GM06990 (cell line): Measurements from ENCODE around the gene BRDT.

Source experiments
- DNase-seq: peaks from one replicate; pipeline ENCODE4 v3.0.0-alpha.2; 2011; ENCODE audit not compliant: insufficient read length; ENCODE audit errors: extremely low read depth
- H3K27me3 ChIP-seq: replicated peaks from 2 replicates; pipeline ENCODE4 v1.6.0; 2011; ENCODE audit warnings: low read length; ENCODE audit not compliant: control insufficient read depth, insufficient read depth
- H3K36me3 ChIP-seq: 2 replicates; pipeline ENCODE4 v1.5.1; 2011; ENCODE audit warnings: low read length; ENCODE audit not compliant: control insufficient read depth, insufficient read depth
- H3K4me3 ChIP-seq: replicated peaks from 2 replicates; pipeline ENCODE4 v1.5.1; 2011; ENCODE audit warnings: low read depth, mild to moderate bottlenecking, control low read depth, low read length
- TF ChIP-seq, protein P1 (sequence below): IDR thresholded peaks from 2 replicates; pipeline ENCODE4 v1.5.1; 2011; ENCODE audit warnings: low read length, control low read depth, mild to moderate bottlenecking, inconsistent platforms; ENCODE audit not compliant: insufficient read depth, poor library complexity, severe bottlenecking

The BRDT gene

DNA sequence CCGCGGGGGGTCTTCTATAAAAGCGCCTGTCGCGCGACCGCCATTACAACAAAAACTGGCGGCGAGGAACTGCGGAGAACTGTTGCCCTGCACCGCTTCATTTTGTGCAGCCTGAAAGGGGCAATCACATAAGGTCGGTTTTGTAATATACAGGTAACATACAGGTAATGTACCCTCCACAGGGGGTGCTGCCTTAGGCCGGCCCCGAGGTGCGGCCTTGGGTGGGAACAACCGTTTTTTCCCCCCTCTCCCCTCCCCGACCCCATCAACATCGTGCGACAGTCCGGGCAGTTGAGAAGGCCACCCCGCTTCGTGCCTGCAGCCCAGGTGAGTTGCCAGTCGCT lies at the start of gene BRDT:
Gene BRDT, plus strand, starts transcription at position 46 of the 344 bp plus-strand sequence. CDS start 13,354 bp downstream, outside the sequence.
- no peak for DNase-seq
- no peak within 1 kb of the TSS for H3K4me3 ChIP-seq

GRCh38 chr1:91900562-91900961 lies 48.6 kb upstream of the BRDT start:
- TF ChIP-seq, protein P1, sequence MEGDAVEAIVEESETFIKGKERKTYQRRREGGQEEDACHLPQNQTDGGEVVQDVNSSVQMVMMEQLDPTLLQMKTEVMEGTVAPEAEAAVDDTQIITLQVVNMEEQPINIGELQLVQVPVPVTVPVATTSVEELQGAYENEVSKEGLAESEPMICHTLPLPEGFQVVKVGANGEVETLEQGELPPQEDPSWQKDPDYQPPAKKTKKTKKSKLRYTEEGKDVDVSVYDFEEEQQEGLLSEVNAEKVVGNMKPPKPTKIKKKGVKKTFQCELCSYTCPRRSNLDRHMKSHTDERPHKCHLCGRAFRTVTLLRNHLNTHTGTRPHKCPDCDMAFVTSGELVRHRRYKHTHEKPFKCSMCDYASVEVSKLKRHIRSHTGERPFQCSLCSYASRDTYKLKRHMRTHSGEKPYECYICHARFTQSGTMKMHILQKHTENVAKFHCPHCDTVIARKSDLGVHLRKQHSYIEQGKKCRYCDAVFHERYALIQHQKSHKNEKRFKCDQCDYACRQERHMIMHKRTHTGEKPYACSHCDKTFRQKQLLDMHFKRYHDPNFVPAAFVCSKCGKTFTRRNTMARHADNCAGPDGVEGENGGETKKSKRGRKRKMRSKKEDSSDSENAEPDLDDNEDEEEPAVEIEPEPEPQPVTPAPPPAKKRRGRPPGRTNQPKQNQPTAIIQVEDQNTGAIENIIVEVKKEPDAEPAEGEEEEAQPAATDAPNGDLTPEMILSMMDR, result no peak
- no peak overlapping the region for H3K4me3 ChIP-seq
- H3K36me3 ChIP-seq, result no peaks in the 10 kb centered on the region
- no peak for DNase-seq
- no peaks in the 10 kb centered on the region for H3K27me3 ChIP-seq

More for the DNA sequence above, at the start of gene BRDT:
- TF ChIP-seq, protein P1, result no peak
- H3K27me3 ChIP-seq, result no peaks in the 10 kb centered on the region
- H3K36me3 ChIP-seq, result no peaks in the 10 kb centered on the region

DNA sequence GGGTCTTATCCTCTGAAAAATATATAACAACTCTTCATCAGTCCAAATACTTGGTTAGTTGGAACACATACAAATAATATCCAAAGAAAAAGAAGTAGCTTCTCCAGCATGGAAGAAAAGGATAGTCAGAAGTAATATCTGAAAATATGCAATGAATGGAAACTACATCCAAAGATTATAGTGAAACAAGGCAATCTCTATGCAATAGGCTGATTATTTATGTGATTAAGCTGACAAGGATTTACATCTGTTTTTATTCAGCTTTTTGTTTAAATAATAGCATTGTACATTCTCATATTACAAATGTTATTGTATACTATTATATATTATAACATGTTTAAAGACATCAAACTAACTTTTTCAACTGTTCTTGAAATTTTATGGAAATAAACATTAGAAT lies 48.0 kb upstream of the BRDT start:
- Histone ChIP-seq H3K4me3 (no peak overlapping the region), H3K27me3 (no peaks in the 10 kb centered on the region), H3K36me3 (no peaks in the 10 kb centered on the region)
- TF ChIP-seq, protein P1, result no peak
- no peak for DNase-seq

DNA sequence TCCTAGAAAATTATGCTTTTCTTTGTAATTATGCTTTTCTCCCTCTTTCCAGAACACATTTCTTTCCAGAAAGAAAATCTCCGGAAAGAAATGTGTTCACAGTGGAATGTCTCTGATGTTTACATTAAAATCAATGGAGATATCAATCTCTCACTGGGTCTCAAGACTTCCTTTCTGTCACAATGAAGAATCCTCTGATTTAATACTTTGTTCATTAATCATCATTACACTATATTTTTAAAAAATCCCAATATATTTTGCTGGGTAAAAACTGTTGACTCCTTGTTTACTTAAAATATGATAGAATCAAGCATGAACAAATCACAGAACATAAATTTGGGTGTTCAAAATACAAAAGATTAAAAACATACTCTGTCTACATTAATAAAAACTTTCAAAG lies 36.9 kb upstream of the BRDT start:
- no peaks in the 10 kb centered on the region for H3K36me3 ChIP-seq
- TF ChIP-seq, protein P1, result no peak
- no peak overlapping the region for H3K4me3 ChIP-seq
- no peak for DNase-seq
- H3K27me3 ChIP-seq, result no peaks in the 10 kb centered on the region

DNA sequence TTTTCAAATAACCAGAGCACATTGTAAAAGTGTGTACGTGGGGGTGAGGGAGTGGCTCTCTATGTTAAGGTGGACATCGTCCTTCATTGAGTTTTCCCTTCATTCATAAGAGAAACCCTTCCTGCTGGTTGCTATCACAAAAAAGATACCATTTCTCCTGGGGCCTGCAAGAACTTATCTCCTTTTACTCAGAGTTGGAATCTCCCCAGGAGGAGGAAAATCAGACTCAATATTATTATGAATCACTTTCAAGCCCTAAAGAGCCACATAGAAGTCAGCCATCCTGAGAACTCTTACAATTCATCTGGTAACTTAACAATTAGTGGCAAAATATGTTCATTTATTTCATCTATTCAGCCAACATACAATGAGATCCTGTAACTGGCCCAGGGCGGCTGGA lies 36.2 kb upstream of the BRDT start:
- no peak overlapping the region for H3K4me3 ChIP-seq
- H3K27me3 ChIP-seq, result no peaks in the 10 kb centered on the region
- TF ChIP-seq, protein P1, result no peak
- H3K36me3 ChIP-seq, result no peaks in the 10 kb centered on the region
- no peak for DNase-seq

DNA sequence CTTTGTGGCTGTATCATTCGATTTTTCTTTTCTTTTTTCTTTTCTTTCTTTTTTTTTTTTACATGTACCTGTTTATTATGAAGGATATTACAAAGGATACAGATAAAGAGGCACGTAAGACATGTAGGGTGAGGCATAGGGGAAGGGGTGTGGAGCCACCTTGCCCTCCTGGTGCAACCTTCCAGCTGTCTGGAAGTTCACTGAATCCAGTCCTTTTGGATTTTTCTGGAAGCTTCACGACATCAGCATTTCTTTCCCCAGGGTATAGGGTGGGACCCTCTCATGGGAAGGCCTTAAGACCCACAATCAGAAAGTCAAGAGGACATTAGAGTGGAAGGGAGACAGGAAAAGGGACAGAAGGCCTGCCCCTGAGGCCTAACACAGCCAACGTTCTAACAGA lies 33.2 kb upstream of the BRDT start:
- Histone ChIP-seq H3K27me3 (no peaks in the 10 kb centered on the region), H3K4me3 (no peak overlapping the region), H3K36me3 (no peaks in the 10 kb centered on the region)
- no peak for DNase-seq
- TF ChIP-seq, protein P1, result no peak
